LNCaP clone FGC (cell line): Measurements from ENCODE around the gene SNAP47.

ENCODE experiments used
- DNase-seq: peaks from one replicate; pipeline ENCODE4 v3.0.0-alpha.2; 2011; ENCODE audit warnings: low read depth
- H3K4me3 ChIP-seq: 2 replicates; pipeline ENCODE4 v1.5.1; 2011; ENCODE audit warnings: mild to moderate bottlenecking, low read depth, low read length, control low read depth
- CTCF ChIP-seq: IDR thresholded peaks from 2 replicates; pipeline ENCODE4 v1.5.1; 2012; ENCODE audit warnings: mild to moderate bottlenecking; ENCODE audit not compliant: control insufficient read depth, insufficient read depth; ENCODE audit errors: extremely low read depth

Gene SNAP47

GRCh38 chr1:227765261-227766014 lies 30.2 kb downstream of the SNAP47 start:
- TF ChIP-seq CTCF, result no peak
- DNase-seq, result no peak
- H3K4me3 ChIP-seq, result no peak overlapping the region

- H3K4me3 ChIP-seq, result no peak overlapping the region
- TF ChIP-seq CTCF, result no peak
- DNase-seq, result no peak
Measured at GRCh38 chr1:227766015-227766634, 30.9 kb downstream of the SNAP47 start.

- TF ChIP-seq CTCF, result no peak
- no peak for DNase-seq
- H3K4me3 ChIP-seq, result no peak overlapping the region
Measured at GRCh38 chr1:227766653-227767277, 31.5 kb downstream of the SNAP47 start.

GRCh38 chr1:227767401-227768124 lies 32.3 kb downstream of the SNAP47 start:
- no peak for TF ChIP-seq CTCF
- H3K4me3 ChIP-seq, result no peak overlapping the region
- DNase-seq, result no peak

GRCh38 chr1:227768125-227768439 lies 32.8 kb downstream of the SNAP47 start:
- no peak for TF ChIP-seq CTCF
- no peak for DNase-seq
- no peak overlapping the region for H3K4me3 ChIP-seq

- no peak for TF ChIP-seq CTCF
- no peak overlapping the region for H3K4me3 ChIP-seq
- DNase-seq, result no peak
Measured at GRCh38 chr1:227768640-227769039, 33.4 kb downstream of the SNAP47 start.
